OCI-LY3 (cell line): Measurements from ENCODE around the gene TCERG1L.

ENCODE experiments used
- EZH2phosphoT487 ChIP-seq: fragments of 200-600 bp; shearing (Covaris generic); IDR thresholded peaks from 2 replicates; pipeline ENCODE4 v1.6.1; 2018; ENCODE audit warnings: antibody characterized with exemption, mixed run types, low read depth
- TF ChIP-seq, protein P1 (sequence below): fragments of 200-600, 300-600 bp; sonication (generic); IDR thresholded peaks from 2 replicates; pipeline ENCODE4 v1.5.1; 2014; ENCODE audit warnings: antibody characterized with exemption, low read length, low read depth

DNA sequence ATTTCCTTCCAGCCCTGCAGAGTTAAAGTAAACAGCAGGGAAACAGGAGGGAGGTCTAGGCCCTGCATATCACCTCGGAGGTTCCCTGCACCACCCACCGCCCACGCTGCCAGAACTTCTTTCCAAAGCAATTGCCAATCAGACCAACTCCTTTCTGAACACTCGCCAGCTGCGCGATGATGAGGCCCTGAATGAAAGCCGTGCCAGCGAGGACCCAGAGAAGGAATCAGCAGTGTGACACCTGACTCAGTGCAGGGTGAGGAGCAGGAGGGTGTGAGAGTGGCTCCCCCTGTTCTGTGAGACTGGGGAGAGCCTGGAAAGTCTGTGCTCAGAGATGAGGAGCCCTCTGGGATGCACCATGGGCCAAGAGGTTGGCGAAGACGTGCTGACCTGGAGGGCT, 3.3 kb upstream of the TCERG1L start:
- TF ChIP-seq, protein P1, sequence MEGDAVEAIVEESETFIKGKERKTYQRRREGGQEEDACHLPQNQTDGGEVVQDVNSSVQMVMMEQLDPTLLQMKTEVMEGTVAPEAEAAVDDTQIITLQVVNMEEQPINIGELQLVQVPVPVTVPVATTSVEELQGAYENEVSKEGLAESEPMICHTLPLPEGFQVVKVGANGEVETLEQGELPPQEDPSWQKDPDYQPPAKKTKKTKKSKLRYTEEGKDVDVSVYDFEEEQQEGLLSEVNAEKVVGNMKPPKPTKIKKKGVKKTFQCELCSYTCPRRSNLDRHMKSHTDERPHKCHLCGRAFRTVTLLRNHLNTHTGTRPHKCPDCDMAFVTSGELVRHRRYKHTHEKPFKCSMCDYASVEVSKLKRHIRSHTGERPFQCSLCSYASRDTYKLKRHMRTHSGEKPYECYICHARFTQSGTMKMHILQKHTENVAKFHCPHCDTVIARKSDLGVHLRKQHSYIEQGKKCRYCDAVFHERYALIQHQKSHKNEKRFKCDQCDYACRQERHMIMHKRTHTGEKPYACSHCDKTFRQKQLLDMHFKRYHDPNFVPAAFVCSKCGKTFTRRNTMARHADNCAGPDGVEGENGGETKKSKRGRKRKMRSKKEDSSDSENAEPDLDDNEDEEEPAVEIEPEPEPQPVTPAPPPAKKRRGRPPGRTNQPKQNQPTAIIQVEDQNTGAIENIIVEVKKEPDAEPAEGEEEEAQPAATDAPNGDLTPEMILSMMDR: no peak
- no peak for TF ChIP-seq EZH2phosphoT487
